HUES64 (cell line): ENCODE results near the gene ZDHHC24.

Source experiments
- H3K27ac ChIP-seq: 2 replicates; pipeline ENCODE4 v1.7.0; 2013; ENCODE audit warnings: low read depth, low read length, inconsistent platforms
- H3K27me3 ChIP-seq: 2 replicates; pipeline ENCODE4 v1.6.1; 2013; ENCODE audit warnings: mild to moderate bottlenecking, low read length; ENCODE audit not compliant: insufficient read depth
- H3K36me3 ChIP-seq: 2 replicates; pipeline ENCODE4 v1.6.1; 2013; ENCODE audit warnings: mild to moderate bottlenecking, low read length; ENCODE audit not compliant: insufficient read depth
- H3K4me1 ChIP-seq: 2 replicates; pipeline ENCODE4 v1.6.1; 2013; ENCODE audit warnings: mild to moderate bottlenecking, low read length, moderate library complexity; ENCODE audit not compliant: insufficient read depth
- H3K4me3 ChIP-seq: 2 replicates; pipeline ENCODE4 v1.5.1; 2013; ENCODE audit warnings: mild to moderate bottlenecking, low read length, moderate library complexity
- H3K9ac ChIP-seq: 2 replicates; pipeline ENCODE4 v1.6.1; 2013; ENCODE audit warnings: mild to moderate bottlenecking, low read depth, low read length
- H3K9me3 ChIP-seq: 2 replicates; pipeline ENCODE4 v1.6.1; 2013; ENCODE audit warnings: low read depth, low read length; ENCODE audit not compliant: insufficient read depth
- WGBS: fragments of 150-250, 120-280 bp; methylation state at CpG from one replicate; pipeline ENCODE4 v1.1.7; 2013; ENCODE audit warnings: missing lambda C conversion rate; 5-methylcytosine and 5-hydroxymethylcytosine counted together

The ZDHHC24 gene

GRCh38 chr11:66524304-66525040 lies 21.4 kb downstream of the ZDHHC24 start:
- Histone ChIP-seq H3K27ac (no peak overlapping the region), H3K4me1 (no peaks in the 10 kb centered on the region), H3K9me3 (no peaks in the 10 kb centered on the region), H3K36me3 (peaks cover 37% of the 10 kb centered on the region), H3K9ac (no peak overlapping the region), H3K27me3 (no peaks in the 10 kb centered on the region), H3K4me3 (no peak overlapping the region)
- WGBS = 96% methylated on average over 8 of the region's 10 CpGs

GRCh38 chr11:66523611-66524010 lies 22.2 kb downstream of the ZDHHC24 start:
- WGBS = 95% methylated on average over 11 of the region's 11 CpGs
- no peak overlapping the region for H3K9ac ChIP-seq
- H3K27me3 ChIP-seq = no peaks in the 10 kb centered on the region
- H3K4me3 ChIP-seq = no peak overlapping the region
- no peaks in the 10 kb centered on the region for H3K9me3 ChIP-seq
- H3K36me3 ChIP-seq = peaks cover 45% of the 10 kb centered on the region
- H3K27ac ChIP-seq = no peak overlapping the region
- H3K4me1 ChIP-seq = no peaks in the 10 kb centered on the region

- WGBS = 13% methylated on average over 5 of the region's 5 CpGs
- Histone ChIP-seq H3K27ac (no peak overlapping the region), H3K27me3 (no peaks in the 10 kb centered on the region), H3K4me1 (peaks cover 7% of the 10 kb centered on the region; the same call in 1 of the 2 replicates), H3K9ac (peak overlapping the region; percentile 83), H3K36me3 (peaks cover 30% of the 10 kb centered on the region), H3K4me3 (peak overlapping the region; percentile 95), H3K9me3 (no peaks in the 10 kb centered on the region)
Measured at GRCh38 chr11:66510990-66511339, 34.9 kb downstream of the ZDHHC24 start.

GRCh38 chr11:66510271-66510989 lies 35.4 kb downstream of the ZDHHC24 start, which contains the start of gene BBS1:
BBS1 (plus strand) TSS chr11:66510635; CDS start chr11:66510660, 25 bp downstream.
- Histone ChIP-seq H3K9ac (peak within 1 kb of the TSS; percentile 83), H3K36me3 (peaks cover 27% of the 10 kb centered on the region), H3K9me3 (no peaks in the 10 kb centered on the region), H3K27me3 (no peaks in the 10 kb centered on the region), H3K27ac (peak within 1 kb of the TSS; percentile 81), H3K4me1 (peaks cover 7% of the 10 kb centered on the region; the same call in 1 of the 2 replicates), H3K4me3 (peak within 1 kb of the TSS; percentile 95)
- WGBS = 7% methylated on average over 31 of the region's 31 CpGs

GRCh38 chr11:66509131-66509561 lies 36.7 kb downstream of the ZDHHC24 start:
- no peak overlapping the region for H3K27ac ChIP-seq
- no peaks in the 10 kb centered on the region for H3K9me3 ChIP-seq
- H3K4me1 ChIP-seq = peaks cover 7% of the 10 kb centered on the region; the same call in 1 of the 2 replicates
- H3K9ac ChIP-seq = no peak overlapping the region
- peaks cover 31% of the 10 kb centered on the region for H3K36me3 ChIP-seq
- H3K27me3 ChIP-seq = no peaks in the 10 kb centered on the region
- WGBS = 84% methylated on average over 7 of the region's 7 CpGs
- no peak overlapping the region for H3K4me3 ChIP-seq

GRCh38 chr11:66505276-66505816 lies 40.5 kb downstream of the ZDHHC24 start:
- no peak overlapping the region for H3K9ac ChIP-seq
- H3K36me3 ChIP-seq = peaks cover 32% of the 10 kb centered on the region
- H3K27me3 ChIP-seq = no peaks in the 10 kb centered on the region
- no peak overlapping the region for H3K4me3 ChIP-seq
- H3K9me3 ChIP-seq = no peaks in the 10 kb centered on the region
- 94% methylated on average over 1 of the region's 1 CpG for WGBS
- 0 out of 2 replicates have a peak, but pooled peaks cover 3% of the 10 kb centered on the region for H3K4me1 ChIP-seq
- H3K27ac ChIP-seq = no peak overlapping the region

- WGBS = 95% methylated on average over 4 of the region's 5 CpGs
- H3K27ac ChIP-seq = no peak overlapping the region
Measured at GRCh38 chr11:66498506-66498905, 47.3 kb downstream of the ZDHHC24 start.

GRCh38 chr11:66497206-66497605 lies 48.6 kb downstream of the ZDHHC24 start:
- Histone ChIP-seq H3K27me3 (no peaks in the 10 kb centered on the region), H3K9ac (no peak overlapping the region), H3K4me3 (no peak overlapping the region), H3K36me3 (peaks cover 52% of the 10 kb centered on the region), H3K4me1 (no peaks in the 10 kb centered on the region), H3K27ac (no peak overlapping the region), H3K9me3 (no peaks in the 10 kb centered on the region)
- WGBS = 96% methylated on average over 16 of the region's 16 CpGs

More at GRCh38 chr11:66498506-66498905, 47.3 kb downstream of the ZDHHC24 start:
- Histone ChIP-seq H3K9me3 (no peaks in the 10 kb centered on the region), H3K9ac (no peak overlapping the region), H3K36me3 (peaks cover 43% of the 10 kb centered on the region), H3K4me3 (no peak overlapping the region), H3K4me1 (no peaks in the 10 kb centered on the region), H3K27me3 (no peaks in the 10 kb centered on the region)

- H3K9ac ChIP-seq = no peak overlapping the region
- WGBS = 93% methylated on average over 17 of the region's 17 CpGs
- peaks cover 4% of the 10 kb centered on the region; the same call in 1 of the 2 replicates for H3K4me1 ChIP-seq
- peaks cover 55% of the 10 kb centered on the region for H3K36me3 ChIP-seq
- no peaks in the 10 kb centered on the region for H3K9me3 ChIP-seq
- no peak overlapping the region for H3K27ac ChIP-seq
- H3K27me3 ChIP-seq = no peaks in the 10 kb centered on the region
- H3K4me3 ChIP-seq = no peak overlapping the region
Measured at GRCh38 chr11:66495401-66495854, 50.4 kb downstream of the ZDHHC24 start.

- Histone ChIP-seq H3K9ac (no peak overlapping the region), H3K9me3 (no peaks in the 10 kb centered on the region), H3K27ac (0 out of 2 replicates have a peak overlapping the region, but pooled peaks have one; percentile 25), H3K27me3 (no peaks in the 10 kb centered on the region), H3K36me3 (peaks cover 55% of the 10 kb centered on the region), H3K4me3 (no peak overlapping the region), H3K4me1 (peaks cover 4% of the 10 kb centered on the region; the same call in 1 of the 2 replicates)
- 89% methylated on average over 14 of the region's 14 CpGs for WGBS
Measured at GRCh38 chr11:66494935-66495334, 50.9 kb downstream of the ZDHHC24 start.

GRCh38 chr11:66494458-66494857 lies 51.4 kb downstream of the ZDHHC24 start:
- 95% methylated on average over 7 of the region's 7 CpGs for WGBS
- peaks cover 4% of the 10 kb centered on the region; the same call in 1 of the 2 replicates for H3K4me1 ChIP-seq
- H3K4me3 ChIP-seq = no peak overlapping the region
- no peaks in the 10 kb centered on the region for H3K9me3 ChIP-seq
- no peak overlapping the region for H3K9ac ChIP-seq
- H3K27me3 ChIP-seq = no peaks in the 10 kb centered on the region
- no peak overlapping the region for H3K27ac ChIP-seq
- peaks cover 56% of the 10 kb centered on the region for H3K36me3 ChIP-seq
